ENCODE results near the gene HSPH1.

Gene HSPH1

GRCh38 chr13:31204592-31204991 lies 42.9 kb upstream of the HSPH1 start:
- H3K4me3 ChIP-seq (ENCODE audit: low read depth, low read length): no peak overlapping the region
- TF ChIP-seq MYC (IDR thresholded peaks at IDR 0.05; ENCODE audit: low read depth, low read length) (no peak), POLR2A (IDR thresholded peaks at IDR 0.05; ENCODE audit: extremely low read depth, insufficient read length) (no peak), CTCF (IDR thresholded peaks at IDR 0.05; ENCODE audit: low read depth, low read length) (no peak)
- TF ChIP-seq, protein P1, sequence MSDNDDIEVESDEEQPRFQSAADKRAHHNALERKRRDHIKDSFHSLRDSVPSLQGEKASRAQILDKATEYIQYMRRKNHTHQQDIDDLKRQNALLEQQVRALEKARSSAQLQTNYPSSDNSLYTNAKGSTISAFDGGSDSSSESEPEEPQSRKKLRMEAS (IDR thresholded peaks at IDR 0.05; ENCODE audit: low read depth, low read length): no peak
- peak; percentile 45 for DNase-seq (ENCODE audit: low read depth)

DNA sequence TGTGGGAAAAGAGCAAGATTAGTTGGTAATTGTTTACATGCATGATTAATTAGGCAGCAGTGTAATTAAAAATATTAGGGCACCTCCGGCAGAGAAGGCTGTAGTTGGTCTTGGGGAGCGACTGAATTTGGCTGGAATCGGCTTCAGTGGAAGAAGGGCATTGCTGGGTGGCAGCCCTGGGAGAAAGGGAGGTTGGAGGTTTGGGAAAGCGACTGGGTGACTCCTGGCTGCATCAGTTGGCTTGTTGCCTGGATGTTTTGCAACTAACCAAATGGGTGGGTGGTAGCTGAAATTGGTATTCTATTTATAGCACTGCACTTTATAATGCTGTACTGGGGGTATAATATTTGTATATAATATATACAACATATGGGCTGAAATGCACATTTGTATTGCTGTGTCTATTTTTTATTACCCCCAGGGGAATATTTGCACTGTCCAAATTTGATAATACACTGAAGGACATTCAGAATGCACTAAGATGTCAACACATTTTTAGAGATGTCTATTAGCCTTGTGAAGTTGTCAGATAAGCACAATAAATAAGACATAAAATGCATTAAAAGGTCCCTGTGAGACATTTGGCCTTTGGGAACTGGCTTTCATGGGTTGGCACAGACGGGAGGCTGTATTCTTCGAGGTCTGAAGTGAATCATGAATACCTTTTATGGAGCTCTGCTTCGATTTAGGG lies 39.8 kb upstream of the HSPH1 start:
- no peak overlapping the region for H3K4me3 ChIP-seq (ENCODE audit: low read depth, low read length)
- peak; percentile 16 for DNase-seq (ENCODE audit: low read depth)
- TF ChIP-seq MYC (IDR thresholded peaks at IDR 0.05; ENCODE audit: low read depth, low read length): no peak
- TF ChIP-seq, protein P1 (IDR thresholded peaks at IDR 0.05; ENCODE audit: low read depth, low read length): no peak
- TF ChIP-seq CTCF (IDR thresholded peaks at IDR 0.05; ENCODE audit: low read depth, low read length): no peak
- TF ChIP-seq POLR2A (IDR thresholded peaks at IDR 0.05; ENCODE audit: extremely low read depth, insufficient read length): no peak

DNA sequence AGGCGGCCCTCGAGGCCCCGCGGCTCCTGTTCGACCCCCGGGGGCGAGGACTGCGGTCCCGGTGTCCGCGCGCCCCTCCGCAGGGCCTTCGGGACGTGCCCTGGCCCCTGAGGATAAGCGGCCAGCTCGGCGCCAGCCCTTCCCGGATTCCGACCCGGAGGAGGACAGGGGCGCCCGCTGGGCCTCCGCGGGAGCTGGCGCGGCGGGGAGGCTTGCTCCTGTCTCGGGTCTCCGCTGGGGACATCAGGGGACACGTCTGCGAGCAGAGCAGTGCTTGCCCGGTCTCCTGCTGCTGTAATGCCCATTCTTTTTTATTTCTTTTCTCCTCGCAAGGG lies 38.9 kb upstream of the HSPH1 start:
- TF ChIP-seq CTCF (IDR thresholded peaks at IDR 0.05; ENCODE audit: low read depth, low read length): no peak
- TF ChIP-seq MYC (IDR thresholded peaks at IDR 0.05; ENCODE audit: low read depth, low read length): no peak
- TF ChIP-seq POLR2A (IDR thresholded peaks at IDR 0.05; ENCODE audit: extremely low read depth, insufficient read length): no peak
- TF ChIP-seq, protein P1 (IDR thresholded peaks at IDR 0.05; ENCODE audit: low read depth, low read length): no peak
- peak overlapping the region; percentile 35 for H3K4me3 ChIP-seq (ENCODE audit: low read depth, low read length)
- peak; percentile 69 for DNase-seq (ENCODE audit: low read depth)

DNA sequence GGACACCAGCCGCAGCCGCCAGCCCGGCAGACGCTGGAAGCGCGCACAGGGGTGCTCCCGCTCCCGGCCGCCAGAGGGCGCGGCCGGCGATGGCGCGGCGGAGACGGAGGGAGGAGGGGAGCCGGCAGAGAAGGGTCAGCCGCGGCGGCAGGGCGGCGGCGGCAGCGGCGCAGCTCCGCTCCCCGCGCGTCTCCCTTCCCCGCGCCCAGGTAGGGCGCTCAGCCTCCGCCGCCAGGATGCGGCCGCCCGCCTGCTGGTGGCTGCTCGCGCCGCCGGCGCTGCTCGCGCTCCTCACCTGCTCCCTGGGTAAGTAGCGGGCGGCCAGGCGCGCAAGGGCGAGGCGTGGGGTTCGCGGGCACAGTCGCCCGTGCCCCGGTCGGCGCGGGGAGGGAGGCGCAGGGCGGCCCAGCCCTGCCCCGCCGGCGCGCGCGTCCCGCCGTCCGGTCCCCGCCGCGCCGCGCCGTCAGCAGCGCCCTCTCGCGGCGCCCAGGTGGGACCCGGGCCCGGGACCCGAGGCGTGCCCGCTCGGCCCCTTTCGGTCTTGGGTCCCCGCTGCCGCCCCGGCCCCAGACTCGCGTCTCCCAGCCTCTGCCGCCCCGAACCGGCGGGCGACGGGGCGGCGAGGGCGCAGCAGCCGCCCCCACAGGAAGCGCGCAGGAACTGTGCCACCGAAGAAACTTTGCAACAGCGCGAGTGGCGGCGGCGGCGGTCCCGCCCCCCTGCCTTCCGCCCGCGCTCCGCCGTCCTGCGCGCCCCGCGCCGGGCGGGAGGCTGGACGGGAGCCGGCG lies 38.3 kb upstream of the HSPH1 start, which contains the start of gene B3GLCT:
TSS of gene B3GLCT (plus strand) at position 127 of the 788 bp plus-strand sequence. CDS start at position 237, 110 bp downstream.
- TF ChIP-seq POLR2A (IDR thresholded peaks at IDR 0.05; ENCODE audit: extremely low read depth, insufficient read length) (peak; percentile 37), MYC (IDR thresholded peaks at IDR 0.05; ENCODE audit: low read depth, low read length) (peak; percentile 58), CTCF (IDR thresholded peaks at IDR 0.05; ENCODE audit: low read depth, low read length) (peak; percentile 70)
- TF ChIP-seq, protein P1 (IDR thresholded peaks at IDR 0.05; ENCODE audit: low read depth, low read length): peak; percentile 57
- DNase-seq (ENCODE audit: low read depth): peak; percentile 86
- H3K4me3 ChIP-seq (ENCODE audit: low read depth, low read length): peak within 1 kb of the TSS; percentile 35

DNA sequence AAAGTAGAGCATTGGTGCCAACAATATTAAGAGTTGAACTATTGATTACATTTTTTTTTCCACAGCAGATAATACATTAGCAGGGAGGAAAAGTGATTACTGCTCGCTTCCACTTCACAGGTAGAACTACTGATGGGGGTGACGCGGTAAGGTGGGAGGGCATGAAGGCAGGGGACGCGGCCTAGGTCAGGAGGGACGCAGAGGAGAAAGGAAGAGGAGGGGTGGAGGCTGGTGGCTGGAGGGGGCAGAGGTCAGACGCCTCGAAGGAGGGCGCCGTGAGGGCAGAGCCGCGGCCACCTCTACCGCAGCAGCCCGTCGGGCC lies 37.8 kb upstream of the HSPH1 start:
- DNase-seq (ENCODE audit: low read depth): no peak
- no peak for TF ChIP-seq MYC (IDR thresholded peaks at IDR 0.05; ENCODE audit: low read depth, low read length)
- no peak for TF ChIP-seq CTCF (IDR thresholded peaks at IDR 0.05; ENCODE audit: low read depth, low read length)
- TF ChIP-seq, protein P1 (IDR thresholded peaks at IDR 0.05; ENCODE audit: low read depth, low read length): no peak
- TF ChIP-seq POLR2A (IDR thresholded peaks at IDR 0.05; ENCODE audit: extremely low read depth, insufficient read length): no peak
- H3K4me3 ChIP-seq (ENCODE audit: low read depth, low read length): no peak overlapping the region
